Uterus (tissue), 2 donors: ENCODE measurements around the gene GHRH.

Experiments
- POLR2A ChIP-seq, 2 donors: fragments of 450-650 bp; IDR thresholded peaks; one replicate each; pipeline ENCODE4 v1.6.1; 2016; ENCODE audit warnings: antibody characterized with exemption in 2 of 2, mild to moderate bottlenecking in 1 of 2, moderate library complexity in 1 of 2
- TF ChIP-seq, protein P1 (sequence below), 4 experiments: fragments of 200-600 bp in 2 of 4; fragments of 450-650 bp in 2 of 4; sonication (generic) in 2 of 4; IDR thresholded peaks; one replicate each; pipeline ENCODE4 v1.5.1; 2016 to 2019; ENCODE audit warnings: antibody characterized with exemption in 4 of 4, mild to moderate bottlenecking in 2 of 4, moderate library complexity in 1 of 4

DNA sequence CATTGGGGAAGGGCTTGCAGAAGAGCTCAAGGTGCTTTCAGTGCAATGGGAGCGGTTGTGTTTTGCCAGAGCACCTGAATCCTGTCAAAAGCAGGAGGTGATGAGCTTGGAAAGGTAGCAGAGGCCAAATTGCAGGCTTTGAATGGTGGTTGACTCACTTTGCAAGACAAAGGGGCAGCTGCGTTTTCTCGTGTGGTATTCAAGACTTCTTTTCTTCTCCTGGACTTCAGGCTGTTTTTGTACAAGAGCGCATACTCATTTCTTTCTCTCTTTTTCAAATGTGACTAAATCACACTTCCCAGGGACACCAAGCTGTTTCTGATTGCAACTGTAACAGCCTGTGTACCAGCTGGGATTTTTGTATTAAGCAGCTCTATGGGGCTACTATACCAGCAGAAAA, 32.3 kb downstream of the GHRH start:
- TF ChIP-seq POLR2A (IDR thresholded peaks at IDR 0.05), result no peak
- TF ChIP-seq, protein P1, sequence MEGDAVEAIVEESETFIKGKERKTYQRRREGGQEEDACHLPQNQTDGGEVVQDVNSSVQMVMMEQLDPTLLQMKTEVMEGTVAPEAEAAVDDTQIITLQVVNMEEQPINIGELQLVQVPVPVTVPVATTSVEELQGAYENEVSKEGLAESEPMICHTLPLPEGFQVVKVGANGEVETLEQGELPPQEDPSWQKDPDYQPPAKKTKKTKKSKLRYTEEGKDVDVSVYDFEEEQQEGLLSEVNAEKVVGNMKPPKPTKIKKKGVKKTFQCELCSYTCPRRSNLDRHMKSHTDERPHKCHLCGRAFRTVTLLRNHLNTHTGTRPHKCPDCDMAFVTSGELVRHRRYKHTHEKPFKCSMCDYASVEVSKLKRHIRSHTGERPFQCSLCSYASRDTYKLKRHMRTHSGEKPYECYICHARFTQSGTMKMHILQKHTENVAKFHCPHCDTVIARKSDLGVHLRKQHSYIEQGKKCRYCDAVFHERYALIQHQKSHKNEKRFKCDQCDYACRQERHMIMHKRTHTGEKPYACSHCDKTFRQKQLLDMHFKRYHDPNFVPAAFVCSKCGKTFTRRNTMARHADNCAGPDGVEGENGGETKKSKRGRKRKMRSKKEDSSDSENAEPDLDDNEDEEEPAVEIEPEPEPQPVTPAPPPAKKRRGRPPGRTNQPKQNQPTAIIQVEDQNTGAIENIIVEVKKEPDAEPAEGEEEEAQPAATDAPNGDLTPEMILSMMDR (IDR thresholded peaks at IDR 0.05), result no peak
